ENCODE data around the gene CACNB4.
A peak's percentile ranks its signal among the peaks of the same experiment; 100 is the strongest.
"Not testable (repeated sequence)": the region's sequence is repeated elsewhere in the genome, so short reads cannot be mapped to it uniquely, and the experiment has no call there.

The CACNB4 gene

DNA sequence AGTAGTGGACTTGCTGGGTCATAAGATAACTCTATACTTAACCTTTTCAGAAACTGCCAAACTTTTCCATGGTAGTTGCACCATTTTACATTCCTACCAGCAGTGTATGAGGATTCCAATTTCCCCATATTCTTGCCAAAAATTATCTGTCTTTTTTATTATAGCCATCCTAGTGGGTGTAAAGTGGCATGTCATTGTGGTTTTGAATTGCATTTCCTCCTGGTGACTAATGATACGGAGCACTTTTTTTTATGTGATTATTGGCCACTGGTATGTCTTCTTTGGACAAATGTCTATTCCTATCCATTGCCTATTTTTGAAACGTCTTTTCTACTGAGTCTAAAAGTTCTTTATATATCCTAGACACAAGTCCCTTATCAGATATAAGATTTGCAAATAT, 44.3 kb downstream of the CACNB4 start:
- FAIRE-seq (peak; percentile 84), DNase-seq (ENCODE audit: low spot score) (peak; percentile 62)

DNA sequence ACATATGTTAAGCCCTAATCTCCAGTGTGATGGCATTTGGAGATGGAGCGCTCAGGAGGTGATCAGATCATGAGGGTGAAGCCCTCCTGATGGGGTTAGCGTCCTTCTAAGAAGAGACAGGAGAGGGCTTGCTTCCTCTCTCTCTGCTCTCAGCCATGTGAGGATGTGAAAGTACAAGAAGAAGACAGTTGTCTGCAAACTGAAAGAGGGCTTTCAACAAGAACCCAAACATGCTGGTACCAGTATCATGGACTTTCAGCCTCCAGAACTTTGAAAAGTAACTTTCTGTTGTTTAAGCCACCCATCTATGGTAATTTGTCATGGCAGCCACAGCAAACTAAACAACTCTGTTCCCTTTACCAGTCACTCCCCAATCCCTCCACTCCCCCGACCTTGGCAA, 47.4 kb downstream of the CACNB4 start:
- no peak for DNase-seq (ENCODE audit: low spot score)
- no peak for FAIRE-seq

DNA sequence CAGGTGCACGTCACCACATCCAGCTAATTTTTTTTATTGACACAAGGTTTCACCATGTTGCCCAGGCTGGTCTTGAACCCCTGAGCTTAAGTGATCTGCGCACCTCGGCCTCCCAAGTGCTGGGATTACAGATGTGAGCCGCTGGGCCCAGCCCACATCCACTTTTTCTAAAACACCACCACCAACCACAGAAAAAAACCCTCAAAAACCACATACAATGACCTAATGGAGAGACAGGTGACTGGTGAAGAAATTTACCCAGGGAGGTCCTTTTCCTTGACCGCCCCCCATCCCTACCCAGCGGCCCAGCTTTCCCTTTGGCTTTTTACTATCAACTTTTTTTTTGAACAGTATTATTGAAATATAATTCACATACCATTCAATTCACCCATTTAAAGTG, 47.9 kb downstream of the CACNB4 start:
- DNase-seq (ENCODE audit: low spot score) (no peak), FAIRE-seq (no peak)

DNA sequence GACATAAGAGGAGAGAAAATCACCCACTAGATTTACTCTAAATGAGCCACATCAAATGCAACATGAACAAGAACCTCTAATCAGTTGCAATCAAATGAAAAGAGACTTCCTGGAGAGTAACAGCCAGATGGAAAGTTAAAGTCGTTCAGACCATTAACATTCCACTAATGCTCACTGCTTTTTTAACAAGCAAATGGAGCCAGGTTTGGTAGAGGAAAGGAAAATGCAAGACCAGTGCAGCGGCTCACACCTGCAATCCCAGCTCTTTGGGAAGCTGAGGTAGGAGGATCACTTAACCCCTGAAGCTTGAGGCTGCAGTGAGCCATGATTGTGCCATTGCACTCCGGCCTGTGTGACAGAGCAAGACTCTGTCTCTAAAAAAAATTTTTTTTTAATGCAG, 48.5 kb downstream of the CACNB4 start:
- no peak for FAIRE-seq
- no peak for DNase-seq (ENCODE audit: low spot score)

GRCh38 chr2:152049541-152049940, 49.3 kb downstream of the CACNB4 start:
- no peak for DNase-seq (ENCODE audit: low spot score)
- no peak for FAIRE-seq

- FAIRE-seq = no peak
- no peak for DNase-seq (ENCODE audit: low spot score)
These were observed 50.9 kb downstream of the CACNB4 start for GRCh38 chr2:152047824-152048471.

GRCh38 chr2:152046940-152047339, 51.9 kb downstream of the CACNB4 start:
- no peak for FAIRE-seq
- no peak for DNase-seq (ENCODE audit: low spot score)

- no peak for FAIRE-seq
- DNase-seq (ENCODE audit: low spot score) = no peak
These were observed 55.9 kb downstream of the CACNB4 start for GRCh38 chr2:152042636-152043615.

GRCh38 chr2:152038441-152038958, 60.3 kb downstream of the CACNB4 start:
- FAIRE-seq (no peak), DNase-seq (ENCODE audit: low spot score) (no peak)

- DNase-seq (ENCODE audit: low spot score) (no peak), FAIRE-seq (no peak)
These were observed 61.0 kb downstream of the CACNB4 start for GRCh38 chr2:152037743-152038435.

- DNase-seq (ENCODE audit: low spot score) (peak; percentile 52), FAIRE-seq (peak; percentile 68)
These were observed 62.0 kb downstream of the CACNB4 start for GRCh38 chr2:152036611-152037469.

DNA sequence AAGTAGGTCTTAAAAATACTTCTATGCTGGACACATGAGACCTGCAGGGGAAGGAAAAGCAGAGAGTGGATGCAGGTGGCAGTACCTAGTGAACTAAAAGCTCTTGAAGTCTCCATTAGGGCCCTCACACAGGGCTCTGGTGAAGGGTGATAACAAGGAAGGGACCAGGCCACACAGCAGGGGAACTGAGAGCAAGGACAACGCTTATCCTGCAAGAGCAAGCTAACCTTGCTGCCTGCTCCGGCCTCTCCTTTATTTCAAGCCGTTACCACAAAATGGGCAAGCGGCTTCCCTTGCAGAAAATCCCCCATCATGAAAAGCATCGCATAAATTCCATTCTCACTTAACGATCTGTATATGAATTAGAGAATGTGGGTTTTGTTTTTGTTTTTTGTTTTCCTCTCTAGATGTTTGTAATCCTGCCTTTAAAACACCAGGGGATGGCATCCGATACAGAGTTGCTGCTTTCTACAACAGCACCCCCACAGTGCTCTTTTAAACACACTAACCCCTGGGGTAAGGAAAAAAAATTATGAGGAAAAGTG, 64.5 kb downstream of the CACNB4 start:
- no peak for FAIRE-seq
- no peak for DNase-seq (ENCODE audit: low spot score)

GRCh38 chr2:152033011-152033925, 65.6 kb downstream of the CACNB4 start:
- FAIRE-seq (no peak), DNase-seq (ENCODE audit: low spot score) (no peak)

- no peak for FAIRE-seq
These were observed 67.0 kb downstream of the CACNB4 start for GRCh38 chr2:152031747-152032306.

GRCh38 chr2:152030596-152031328, 68.1 kb downstream of the CACNB4 start:
- not testable (repeated sequence) for DNase-seq (ENCODE audit: low spot score); FAIRE-seq

More at GRCh38 chr2:152031747-152032306, 67.0 kb downstream of the CACNB4 start:
- DNase-seq (ENCODE audit: low spot score) = no peak

GRCh38 chr2:152028182-152028862, 70.5 kb downstream of the CACNB4 start:
- no peak for DNase-seq (ENCODE audit: low spot score)
- no peak for FAIRE-seq

- DNase-seq (ENCODE audit: low spot score) (peak; percentile 46), FAIRE-seq (peak; percentile 81)
These were observed 73.1 kb downstream of the CACNB4 start for GRCh38 chr2:152025678-152026287.

Data from RCC 7860 (cell line).